ENCODE results near the gene FAM81B. TPM values are rescaled to one million over a fixed set of nuclear protein-coding genes. Genes with fewer than 3 reads are reported as not detected.

Gene FAM81B
- total RNA-seq, 1 donor = not detected

DNA sequence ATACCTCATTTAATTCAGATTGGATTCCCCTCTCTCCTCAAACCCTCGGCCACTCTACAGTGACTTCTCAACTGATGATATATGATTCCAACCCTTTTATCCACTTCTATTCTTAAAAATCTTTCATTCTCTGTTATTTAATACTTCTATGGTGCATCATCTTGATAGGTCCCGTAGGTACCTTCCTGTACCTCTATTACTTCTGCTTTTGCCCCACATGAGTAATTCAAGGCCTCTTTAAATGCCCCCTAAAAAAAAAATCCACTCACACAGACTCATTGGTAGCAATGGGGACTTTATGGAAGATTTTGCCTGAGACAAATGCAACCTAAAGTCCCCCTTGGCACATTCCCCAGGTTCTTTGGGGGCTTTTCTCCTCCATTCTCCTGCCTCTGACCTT is 54.3 kb downstream of the FAM81B start:
- no peak for DNase-seq (ENCODE audit: insufficient read length, low spot score, missing footprints)
- no peak overlapping the region for H2AFZ ChIP-seq (ENCODE audit: low read length)
- H3K9me3 ChIP-seq (ENCODE audit: low read depth, low read length) = no peaks in the 10 kb centered on the region
- H3K79me2 ChIP-seq (ENCODE audit: insufficient read depth, low read length) = no peaks in the 10 kb centered on the region
- H3K36me3 ChIP-seq (ENCODE audit: insufficient read depth, low read length) = no peaks in the 10 kb centered on the region
- no peak overlapping the region for H3K4me2 ChIP-seq (ENCODE audit: insufficient read depth, low read length)
- no peak overlapping the region for H3K4me3 ChIP-seq (ENCODE audit: insufficient read depth, low read length)
- H4K20me1 ChIP-seq (ENCODE audit: insufficient read depth, low read length) = no peaks in the 10 kb centered on the region
- H3K27me3 ChIP-seq (ENCODE audit: insufficient read depth, low read length) = peaks cover 5% of the 10 kb centered on the region
- H3K27ac ChIP-seq (ENCODE audit: low read depth, low read length) = no peak overlapping the region
- TF ChIP-seq, protein P1, sequence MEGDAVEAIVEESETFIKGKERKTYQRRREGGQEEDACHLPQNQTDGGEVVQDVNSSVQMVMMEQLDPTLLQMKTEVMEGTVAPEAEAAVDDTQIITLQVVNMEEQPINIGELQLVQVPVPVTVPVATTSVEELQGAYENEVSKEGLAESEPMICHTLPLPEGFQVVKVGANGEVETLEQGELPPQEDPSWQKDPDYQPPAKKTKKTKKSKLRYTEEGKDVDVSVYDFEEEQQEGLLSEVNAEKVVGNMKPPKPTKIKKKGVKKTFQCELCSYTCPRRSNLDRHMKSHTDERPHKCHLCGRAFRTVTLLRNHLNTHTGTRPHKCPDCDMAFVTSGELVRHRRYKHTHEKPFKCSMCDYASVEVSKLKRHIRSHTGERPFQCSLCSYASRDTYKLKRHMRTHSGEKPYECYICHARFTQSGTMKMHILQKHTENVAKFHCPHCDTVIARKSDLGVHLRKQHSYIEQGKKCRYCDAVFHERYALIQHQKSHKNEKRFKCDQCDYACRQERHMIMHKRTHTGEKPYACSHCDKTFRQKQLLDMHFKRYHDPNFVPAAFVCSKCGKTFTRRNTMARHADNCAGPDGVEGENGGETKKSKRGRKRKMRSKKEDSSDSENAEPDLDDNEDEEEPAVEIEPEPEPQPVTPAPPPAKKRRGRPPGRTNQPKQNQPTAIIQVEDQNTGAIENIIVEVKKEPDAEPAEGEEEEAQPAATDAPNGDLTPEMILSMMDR (IDR thresholded peaks at IDR 0.05; ENCODE audit: extremely low read depth, low read depth, low read length) = no peak
- peaks cover 14% of the 10 kb centered on the region for H3K4me1 ChIP-seq (ENCODE audit: insufficient read depth, low read length)

DNA sequence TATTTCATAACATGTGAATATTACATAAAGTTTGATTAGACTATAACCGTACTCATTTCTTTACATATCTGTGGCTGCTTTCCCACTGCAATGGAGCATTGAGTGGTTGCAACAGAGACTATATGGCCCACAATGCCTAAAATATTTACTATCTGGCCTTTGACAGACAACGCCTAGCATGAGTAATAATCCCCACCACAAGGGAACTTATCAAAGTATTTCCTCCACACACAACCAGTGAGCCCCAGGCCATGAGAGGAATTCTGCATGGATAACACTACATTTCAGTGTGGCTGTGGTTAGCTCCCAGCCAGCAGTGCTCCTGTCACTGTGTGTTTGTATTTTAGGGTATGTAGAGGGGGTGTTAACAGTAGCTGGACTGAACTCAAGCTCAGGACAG is 54.8 kb downstream of the FAM81B start:
- Histone ChIP-seq H3K9me3 (ENCODE audit: low read depth, low read length) (no peaks in the 10 kb centered on the region), H3K27me3 (ENCODE audit: insufficient read depth, low read length) (no peaks in the 10 kb centered on the region), H3K4me2 (ENCODE audit: insufficient read depth, low read length) (no peak overlapping the region), H3K79me2 (ENCODE audit: insufficient read depth, low read length) (no peaks in the 10 kb centered on the region), H4K20me1 (ENCODE audit: insufficient read depth, low read length) (no peaks in the 10 kb centered on the region), H2AFZ (ENCODE audit: low read length) (no peak overlapping the region), H3K4me3 (ENCODE audit: insufficient read depth, low read length) (no peak overlapping the region), H3K4me1 (ENCODE audit: insufficient read depth, low read length) (peaks cover 14% of the 10 kb centered on the region), H3K27ac (ENCODE audit: low read depth, low read length) (no peak overlapping the region), H3K36me3 (ENCODE audit: insufficient read depth, low read length) (no peaks in the 10 kb centered on the region)
- DNase-seq (ENCODE audit: insufficient read length, low spot score, missing footprints) = no peak
- TF ChIP-seq, protein P1 (IDR thresholded peaks at IDR 0.05; ENCODE audit: extremely low read depth, low read depth, low read length) = no peak

DNA sequence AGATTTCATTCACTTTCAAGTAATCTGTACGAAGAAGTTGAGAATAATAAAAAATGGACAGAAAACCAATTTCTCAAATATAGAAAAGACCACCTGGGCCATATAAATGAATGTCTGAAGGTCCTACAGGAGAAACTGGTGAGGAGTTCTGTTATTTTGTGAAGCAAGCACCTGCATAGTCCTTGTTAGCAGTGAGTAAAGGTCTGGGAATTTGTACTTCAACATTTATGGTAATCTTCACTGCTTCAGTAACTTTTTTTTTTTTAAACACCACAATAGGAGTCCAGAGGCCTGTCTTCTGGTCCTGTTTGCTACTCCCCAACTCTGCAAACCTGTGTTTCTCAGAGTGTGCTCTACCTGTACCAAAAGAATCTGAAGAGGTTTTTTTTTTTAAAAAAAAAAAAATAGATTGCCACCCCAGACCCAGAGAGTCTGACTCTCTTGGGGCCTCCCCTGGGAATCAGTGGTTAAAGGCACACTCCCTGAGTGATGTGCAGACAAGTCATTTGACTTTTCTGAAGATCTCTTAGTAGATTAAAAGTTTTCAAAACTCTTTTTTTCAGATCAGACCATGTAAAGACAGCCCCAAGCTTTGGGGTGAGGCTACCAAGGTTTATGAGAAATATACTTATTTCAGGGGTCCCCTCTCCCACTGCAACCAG is 55.5 kb downstream of the FAM81B start:
- Histone ChIP-seq H3K4me3 (ENCODE audit: insufficient read depth, low read length) (no peak overlapping the region), H3K79me2 (ENCODE audit: insufficient read depth, low read length) (no peaks in the 10 kb centered on the region), H3K4me2 (ENCODE audit: insufficient read depth, low read length) (no peak overlapping the region), H3K4me1 (ENCODE audit: insufficient read depth, low read length) (peaks cover 14% of the 10 kb centered on the region), H3K9me3 (ENCODE audit: low read depth, low read length) (no peaks in the 10 kb centered on the region), H3K36me3 (ENCODE audit: insufficient read depth, low read length) (no peaks in the 10 kb centered on the region), H4K20me1 (ENCODE audit: insufficient read depth, low read length) (no peaks in the 10 kb centered on the region), H2AFZ (ENCODE audit: low read length) (no peak overlapping the region), H3K27me3 (ENCODE audit: insufficient read depth, low read length) (no peaks in the 10 kb centered on the region), H3K27ac (ENCODE audit: low read depth, low read length) (no peak overlapping the region)
- no peak for DNase-seq (ENCODE audit: insufficient read length, low spot score, missing footprints)
- TF ChIP-seq, protein P1 (IDR thresholded peaks at IDR 0.05; ENCODE audit: extremely low read depth, low read depth, low read length) = no peak

DNA sequence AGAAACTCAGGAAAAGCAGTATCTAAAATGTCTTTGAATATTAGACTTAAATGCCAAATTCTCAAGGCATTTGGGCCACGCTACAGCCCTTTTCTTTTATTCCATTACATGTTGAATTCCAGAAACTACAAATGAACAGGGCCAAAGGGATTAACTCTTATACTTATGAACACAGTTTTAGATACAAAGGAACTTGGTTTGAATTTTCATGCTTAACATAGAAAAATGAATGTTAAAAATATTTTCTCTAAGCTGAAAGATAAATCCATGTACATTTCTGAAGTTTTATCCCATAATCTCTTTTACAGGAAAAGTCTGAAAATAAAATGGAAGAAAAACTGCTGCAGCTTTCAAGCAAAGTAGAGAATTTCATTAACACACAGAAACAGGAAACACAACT is 56.8 kb downstream of the FAM81B start:
- no peak overlapping the region for H3K4me3 ChIP-seq (ENCODE audit: insufficient read depth, low read length)
- H3K27ac ChIP-seq (ENCODE audit: low read depth, low read length) = no peak overlapping the region
- TF ChIP-seq, protein P1 (IDR thresholded peaks at IDR 0.05; ENCODE audit: extremely low read depth, low read depth, low read length) = no peak
- no peaks in the 10 kb centered on the region for H3K9me3 ChIP-seq (ENCODE audit: low read depth, low read length)
- no peaks in the 10 kb centered on the region for H3K27me3 ChIP-seq (ENCODE audit: insufficient read depth, low read length)
- no peaks in the 10 kb centered on the region for H4K20me1 ChIP-seq (ENCODE audit: insufficient read depth, low read length)
- no peaks in the 10 kb centered on the region for H3K36me3 ChIP-seq (ENCODE audit: insufficient read depth, low read length)
- no peak for DNase-seq (ENCODE audit: insufficient read length, low spot score, missing footprints)
- no peaks in the 10 kb centered on the region for H3K79me2 ChIP-seq (ENCODE audit: insufficient read depth, low read length)
- no peak overlapping the region for H3K4me2 ChIP-seq (ENCODE audit: insufficient read depth, low read length)
- no peak overlapping the region for H2AFZ ChIP-seq (ENCODE audit: low read length)
- peaks cover 14% of the 10 kb centered on the region for H3K4me1 ChIP-seq (ENCODE audit: insufficient read depth, low read length)
